Colonic mucosa (tissue), 4 donors: ENCODE data around the gene COL16A1. TPM values are rescaled to one million over a fixed set of nuclear protein-coding genes. Genes with fewer than 3 reads are reported as not detected.

Experiments used
- DNase-seq: peaks from one replicate; pipeline ENCODE4 v3.0.0-alpha.2; 2020
- H3K27ac ChIP-seq: fragments of 200-600 bp; one replicate; pipeline ENCODE4 v1.8.0; 2021
- H3K27me3 ChIP-seq: fragments of 200-600 bp; one replicate; pipeline ENCODE4 v1.8.0; 2021
- H3K36me3 ChIP-seq: fragments of 200-600 bp; one replicate; pipeline ENCODE4 v1.8.0; 2021
- H3K4me1 ChIP-seq: fragments of 200-600 bp; one replicate; pipeline ENCODE4 v1.8.0; 2021; ENCODE audit warnings: mild to moderate bottlenecking
- H3K4me3 ChIP-seq: fragments of 200-600 bp; one replicate; pipeline ENCODE4 v1.8.0; 2021
- H3K9ac ChIP-seq, 2 donors: one replicate each; pipeline ENCODE4 v1.7.0; 2013; ENCODE audit warnings: control low read depth in 2 of 2, low read depth in 2 of 2, low read length in 2 of 2
- H3K9me3 ChIP-seq: fragments of 200-600 bp; one replicate; pipeline ENCODE4 v1.8.0; 2021
- intact Hi-C: fragments of 100-400 bp; cut with DNase I; formaldehyde crosslinking; loops from one replicate; pipeline ENCODE4 v1.14.1; 2022
- total RNA-seq, 2 donors: library from RNA; stranded (reverse); fragmentation: NEBNext Ultra II Directional in 1 of 2; extraction: Animal tissue kit (Norgen Biotek cat#: 25700) in 1 of 2; gene quantifications; one replicate each; pipeline ENCODE4 v1.2.1, GENCODE V29; 2021
- TF ChIP-seq, protein P1 (sequence below): fragments of 200-600 bp; IDR thresholded peaks from one replicate; pipeline ENCODE4 v1.8.0; 2022; ENCODE audit warnings: antibody characterized with exemption, mild to moderate bottlenecking
- donor health status: healthy.
- donor health status: DM: no; HTN: no; CAD: no.
- donor health status: DM: no; HTN: no; CAD: no.

Gene COL16A1
- total RNA-seq, 2 donors from 2014 or later: 9.0 to 15.4 TPM

DNA sequence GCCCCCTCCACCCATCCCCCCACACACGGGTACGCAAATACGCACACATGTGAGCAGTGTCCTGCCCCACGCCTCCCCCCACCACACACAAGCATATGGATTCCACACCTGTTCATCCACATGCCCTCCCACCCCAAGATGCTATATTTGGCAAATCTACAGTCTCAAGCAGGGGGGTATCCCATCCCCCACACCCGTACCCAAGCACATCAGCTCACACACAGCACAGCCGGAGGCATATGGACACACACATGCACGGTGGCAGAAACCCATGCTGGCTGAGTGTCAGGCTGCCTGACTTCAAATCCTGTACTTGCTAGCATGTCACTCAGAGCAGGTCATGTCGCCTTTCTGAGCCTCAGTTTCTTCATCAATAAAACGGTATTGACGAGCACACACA is 10.6 kb downstream of the COL16A1 start:
- DNase-seq: no peak
- Histone ChIP-seq H3K4me1 (no peaks in the 10 kb centered on the region), H3K27me3 (no peaks in the 10 kb centered on the region), H3K27ac (no peak overlapping the region), H3K36me3 (no peaks in the 10 kb centered on the region), H3K9me3 (no peaks in the 10 kb centered on the region), H3K4me3 (no peak overlapping the region), H3K9ac (no peak overlapping the region)
- TF ChIP-seq, protein P1, sequence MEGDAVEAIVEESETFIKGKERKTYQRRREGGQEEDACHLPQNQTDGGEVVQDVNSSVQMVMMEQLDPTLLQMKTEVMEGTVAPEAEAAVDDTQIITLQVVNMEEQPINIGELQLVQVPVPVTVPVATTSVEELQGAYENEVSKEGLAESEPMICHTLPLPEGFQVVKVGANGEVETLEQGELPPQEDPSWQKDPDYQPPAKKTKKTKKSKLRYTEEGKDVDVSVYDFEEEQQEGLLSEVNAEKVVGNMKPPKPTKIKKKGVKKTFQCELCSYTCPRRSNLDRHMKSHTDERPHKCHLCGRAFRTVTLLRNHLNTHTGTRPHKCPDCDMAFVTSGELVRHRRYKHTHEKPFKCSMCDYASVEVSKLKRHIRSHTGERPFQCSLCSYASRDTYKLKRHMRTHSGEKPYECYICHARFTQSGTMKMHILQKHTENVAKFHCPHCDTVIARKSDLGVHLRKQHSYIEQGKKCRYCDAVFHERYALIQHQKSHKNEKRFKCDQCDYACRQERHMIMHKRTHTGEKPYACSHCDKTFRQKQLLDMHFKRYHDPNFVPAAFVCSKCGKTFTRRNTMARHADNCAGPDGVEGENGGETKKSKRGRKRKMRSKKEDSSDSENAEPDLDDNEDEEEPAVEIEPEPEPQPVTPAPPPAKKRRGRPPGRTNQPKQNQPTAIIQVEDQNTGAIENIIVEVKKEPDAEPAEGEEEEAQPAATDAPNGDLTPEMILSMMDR: no peak
- intact Hi-C loops: no loop called here

DNA sequence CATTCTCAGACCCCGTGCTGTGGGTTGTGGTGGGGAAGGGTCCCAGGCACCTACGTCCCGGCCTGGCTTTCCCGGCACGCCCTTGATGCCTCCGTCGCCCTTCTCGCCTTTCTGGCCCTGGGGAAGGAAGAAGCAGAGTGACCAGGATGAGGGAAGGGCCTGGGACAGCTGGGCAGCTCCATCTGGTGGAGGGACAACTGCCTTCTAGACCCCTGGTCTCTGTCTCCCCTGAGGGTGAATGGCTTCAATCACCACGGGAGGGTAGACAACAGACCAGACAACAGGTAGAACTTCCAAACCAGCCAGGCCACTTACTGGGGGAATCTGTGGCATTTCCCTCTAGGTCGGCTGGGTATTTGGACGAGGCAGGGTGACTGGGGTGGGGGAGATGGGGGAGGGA is 11.9 kb downstream of the COL16A1 start:
- H3K36me3 ChIP-seq: no peaks in the 10 kb centered on the region
- DNase-seq: no peak
- TF ChIP-seq, protein P1: no peak
- H3K27me3 ChIP-seq: no peaks in the 10 kb centered on the region
- H3K4me1 ChIP-seq: no peaks in the 10 kb centered on the region
- no peak overlapping the region for H3K9ac ChIP-seq
- intact Hi-C loops: no loop called here
- no peak overlapping the region for H3K27ac ChIP-seq
- H3K4me3 ChIP-seq: no peak overlapping the region
- H3K9me3 ChIP-seq: no peaks in the 10 kb centered on the region

DNA sequence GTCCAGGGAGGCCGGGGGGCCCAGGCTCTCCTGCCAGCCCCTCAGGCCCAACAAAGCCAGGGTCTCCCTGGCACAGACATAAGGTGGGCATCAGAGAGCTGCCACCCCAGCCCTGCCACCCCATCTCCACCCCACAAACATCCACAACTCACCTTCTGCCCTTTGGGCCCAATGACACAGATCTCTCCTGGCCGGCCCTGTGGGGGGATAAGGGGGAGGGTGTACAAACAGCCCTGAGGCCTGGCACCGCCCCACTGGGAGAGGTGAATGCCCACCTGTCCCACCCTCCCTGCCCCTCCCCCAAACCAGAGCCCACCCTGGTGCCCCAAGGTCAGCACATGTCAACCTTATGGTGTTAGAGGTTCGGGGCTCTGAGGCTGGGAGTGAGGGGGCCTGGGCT is 12.4 kb downstream of the COL16A1 start:
- Histone ChIP-seq H3K27me3 (no peaks in the 10 kb centered on the region), H3K9me3 (no peaks in the 10 kb centered on the region), H3K9ac (no peak overlapping the region), H3K36me3 (no peaks in the 10 kb centered on the region), H3K4me3 (no peak overlapping the region), H3K4me1 (no peaks in the 10 kb centered on the region), H3K27ac (no peak overlapping the region)
- DNase-seq: no peak
- intact Hi-C loops: no loop called here
- TF ChIP-seq, protein P1: no peak

DNA sequence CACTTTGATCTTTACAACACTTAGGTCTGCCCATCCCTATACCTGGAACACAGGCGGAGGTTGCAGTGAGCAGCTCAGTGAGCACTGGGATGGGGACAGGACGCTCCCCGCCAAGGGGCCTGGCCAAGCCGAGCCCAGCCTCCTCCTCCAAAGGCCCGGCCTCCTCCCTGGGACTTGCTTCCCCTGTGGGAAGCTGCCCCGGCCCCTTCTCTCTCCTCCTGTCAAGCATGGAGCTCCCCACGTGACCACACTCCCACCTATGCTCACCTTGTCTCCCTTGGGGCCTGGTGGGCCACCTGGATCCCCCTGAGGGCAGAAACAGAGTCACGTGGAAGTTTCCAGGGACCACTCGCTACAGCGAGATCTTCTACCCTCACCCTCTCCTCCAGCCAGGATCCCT is 12.9 kb downstream of the COL16A1 start:
- Histone ChIP-seq H3K4me3 (no peak overlapping the region), H3K9me3 (no peaks in the 10 kb centered on the region), H3K36me3 (no peaks in the 10 kb centered on the region), H3K9ac (no peak overlapping the region), H3K27me3 (no peaks in the 10 kb centered on the region), H3K27ac (no peak overlapping the region), H3K4me1 (no peaks in the 10 kb centered on the region)
- no peak for DNase-seq
- intact Hi-C loops: no loop called here
- TF ChIP-seq, protein P1: no peak

DNA sequence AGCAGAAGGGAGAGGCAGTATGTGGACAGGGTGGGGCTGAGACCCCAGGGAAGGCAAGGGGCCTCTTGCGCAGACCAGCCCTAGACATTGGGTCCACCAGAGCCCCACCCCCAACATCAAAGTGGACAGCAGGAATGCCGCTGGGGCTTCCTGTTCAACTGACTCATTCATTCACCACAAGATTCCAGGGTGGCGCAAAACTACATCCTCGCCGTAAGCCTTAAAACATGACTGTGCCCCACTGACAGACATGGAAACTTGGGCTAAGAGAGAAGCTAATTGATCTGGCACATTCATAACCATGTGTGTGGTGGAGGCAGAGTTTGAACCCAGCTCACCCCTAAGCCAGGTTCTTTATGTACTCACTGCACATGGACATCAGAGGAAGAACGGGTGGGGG is 14.0 kb downstream of the COL16A1 start:
- intact Hi-C loops: no loop called here
- Histone ChIP-seq H3K36me3 (no peaks in the 10 kb centered on the region), H3K4me1 (no peaks in the 10 kb centered on the region), H3K9me3 (no peaks in the 10 kb centered on the region), H3K27me3 (no peaks in the 10 kb centered on the region), H3K27ac (no peak overlapping the region), H3K9ac (no peak overlapping the region), H3K4me3 (no peak overlapping the region)
- TF ChIP-seq, protein P1: no peak
- DNase-seq: no peak

DNA sequence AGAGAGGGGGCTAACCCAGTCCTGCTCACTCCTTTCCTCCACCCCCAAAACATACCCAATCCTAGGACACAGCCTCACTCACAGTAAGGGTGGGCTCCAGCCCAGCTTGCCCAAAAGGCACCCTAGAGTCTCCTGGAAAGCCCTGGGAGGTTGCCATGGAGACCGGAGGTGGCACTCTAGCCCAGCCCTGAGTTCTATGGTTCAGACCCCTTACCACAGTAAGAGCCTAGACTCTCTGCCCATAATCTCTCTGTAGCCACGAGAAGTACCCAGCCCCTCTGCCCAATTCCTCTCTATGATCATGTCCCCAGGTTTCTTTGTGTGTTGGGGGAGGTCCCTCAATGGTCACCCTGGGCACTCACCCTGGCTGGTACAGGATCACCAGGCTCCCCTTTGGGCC is 14.4 kb downstream of the COL16A1 start:
- Histone ChIP-seq H3K4me3 (no peak overlapping the region), H3K27ac (no peak overlapping the region), H3K27me3 (no peaks in the 10 kb centered on the region), H3K9me3 (no peaks in the 10 kb centered on the region), H3K9ac (no peak overlapping the region), H3K36me3 (no peaks in the 10 kb centered on the region), H3K4me1 (no peaks in the 10 kb centered on the region)
- intact Hi-C loops: no loop called here
- TF ChIP-seq, protein P1: no peak
- no peak for DNase-seq
